GM21381 (cell line): ENCODE measurements around the gene RAB13.
A peak's percentile ranks its signal among the peaks of the same experiment; 100 is the strongest.
"Not testable (repeated sequence)": the region's sequence is repeated elsewhere in the genome, so short reads cannot be mapped to it uniquely, and the experiment has no call there.

Experiments
- ATAC-seq: cut with Tn5 transposase; IDR thresholded peaks from one replicate; pipeline ENCODE4 v1.9.1; 2021; ENCODE audit warnings: mild to moderate bottlenecking, moderate library complexity; ENCODE audit not compliant: unreplicated experiment

Gene RAB13

GRCh38 chr1:153985941-153986761 is at the start of gene RAB13:
TSS of gene RAB13 (minus strand) at chr1:153986339. CDS start at chr1:153986236, 103 bp downstream.
- ATAC-seq = no peak

GRCh38 chr1:154033697-154034096 is 47.6 kb upstream of the RAB13 start:
- ATAC-seq = not testable (repeated sequence)

DNA sequence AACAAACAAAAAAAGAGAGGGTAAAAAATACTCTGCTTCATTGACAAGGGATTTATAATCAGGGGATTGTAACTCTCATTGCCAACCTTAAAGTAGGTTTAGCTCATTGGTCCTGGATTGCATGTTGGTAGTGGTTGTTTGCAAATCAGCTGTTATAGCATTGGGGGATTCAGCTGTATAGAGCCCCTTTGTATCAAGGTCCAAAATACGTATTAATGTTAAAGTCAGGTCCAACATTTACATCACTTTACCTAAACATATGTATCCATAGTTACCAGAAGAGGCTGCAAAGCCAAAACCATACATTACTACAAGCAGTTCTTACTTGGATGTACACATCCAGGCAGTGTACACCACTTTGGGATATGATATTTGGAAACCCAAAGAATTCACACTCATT is 33.8 kb upstream of the RAB13 start:
- no peak for ATAC-seq

DNA sequence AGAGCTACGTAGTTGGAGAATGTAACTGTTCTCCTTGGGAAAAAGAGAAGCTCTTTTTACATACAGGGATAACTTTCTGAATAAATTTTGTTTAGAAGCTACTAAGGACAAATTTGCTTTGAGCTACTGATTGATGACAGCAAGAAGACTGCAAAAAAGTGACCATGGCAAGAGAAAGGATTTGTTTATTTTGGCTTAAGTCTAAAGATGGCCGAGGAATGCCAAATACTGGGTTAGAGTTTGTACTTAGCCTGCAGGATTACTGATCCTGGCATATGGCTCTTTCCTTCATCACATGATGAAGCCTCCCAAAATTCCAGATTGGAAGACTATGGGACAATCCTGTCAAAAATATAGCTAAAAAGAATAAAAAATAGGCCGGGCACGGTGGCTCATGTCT is 33.1 kb upstream of the RAB13 start:
- ATAC-seq = no peak

- ATAC-seq = no peak
Observed at GRCh38 chr1:154014154-154014907, 28.2 kb upstream of the RAB13 start.

DNA sequence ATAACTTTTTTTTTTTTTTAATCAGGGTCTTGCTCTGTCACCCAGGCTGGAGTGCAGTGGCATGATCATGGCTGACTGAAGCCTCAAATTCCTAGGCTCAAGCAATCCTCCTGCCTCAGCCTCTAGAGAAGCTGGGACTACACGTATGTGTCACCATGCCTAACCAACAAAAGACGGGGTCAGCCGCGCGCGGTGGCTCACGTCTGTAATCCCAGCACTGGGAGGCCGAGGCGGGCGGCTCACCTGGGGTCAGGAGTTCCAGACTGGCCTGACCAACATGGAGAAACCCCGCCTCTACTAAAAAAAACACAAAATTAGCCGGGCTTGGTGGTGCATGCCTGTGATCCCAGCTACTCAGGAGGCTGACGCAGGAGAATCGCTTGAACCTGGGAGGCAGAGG is 26.4 kb upstream of the RAB13 start:
- ATAC-seq = not testable (repeated sequence)

DNA sequence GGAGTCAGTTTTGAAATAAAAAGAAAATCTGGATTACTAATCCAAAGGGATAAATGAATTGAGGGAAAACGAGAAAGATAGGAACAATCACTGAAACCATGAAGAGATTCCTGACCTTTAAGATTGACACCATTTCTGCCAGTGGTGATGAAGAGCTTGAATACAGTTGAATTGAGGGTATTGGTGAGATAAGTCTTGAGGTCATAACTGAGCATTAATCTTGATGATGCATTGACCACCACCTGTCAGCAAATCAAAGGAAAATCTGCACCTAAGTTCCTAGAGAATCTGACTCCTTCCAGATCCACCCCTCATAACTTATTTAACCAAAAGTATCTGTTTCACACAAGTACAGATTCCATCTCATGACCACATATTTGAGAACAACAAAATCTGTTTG is 26.0 kb upstream of the RAB13 start:
- ATAC-seq = no peak

- no peak for ATAC-seq
Observed at GRCh38 chr1:154006136-154006535, 20.0 kb upstream of the RAB13 start.

GRCh38 chr1:154000420-154000819 is 14.3 kb upstream of the RAB13 start:
- ATAC-seq = no peak

- not testable (repeated sequence) for ATAC-seq
Observed at GRCh38 chr1:153996882-153997281, 10.7 kb upstream of the RAB13 start.

- ATAC-seq = no peak
Observed at GRCh38 chr1:153995640-153996039, 9.5 kb upstream of the RAB13 start.

GRCh38 chr1:153995202-153995601 is 9.1 kb upstream of the RAB13 start:
- no peak for ATAC-seq

GRCh38 chr1:153991806-153992205 is 5.7 kb upstream of the RAB13 start:
- ATAC-seq = no peak

DNA sequence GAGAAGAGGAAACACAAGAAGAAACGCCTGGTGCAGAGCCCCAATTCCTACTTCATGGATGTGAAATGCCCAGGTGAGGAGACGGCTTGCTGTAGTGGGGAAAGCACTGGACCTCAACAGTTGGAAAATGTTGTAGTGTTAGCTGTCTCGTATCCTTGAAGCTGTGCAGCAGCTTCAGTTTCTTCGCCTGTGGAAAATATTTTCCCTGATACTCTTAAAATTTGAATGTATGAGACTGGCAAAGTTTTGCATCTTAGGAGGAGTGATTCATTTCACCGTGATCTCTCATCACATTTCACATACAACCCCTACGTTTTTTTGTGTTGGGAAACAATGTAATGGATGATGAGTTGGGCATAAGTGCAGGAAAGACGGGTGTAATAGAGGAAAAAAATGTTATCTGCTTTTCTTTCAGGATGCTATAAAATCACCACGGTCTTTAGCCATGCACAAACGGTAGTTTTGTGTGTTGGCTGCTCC is 5.1 kb upstream of the RAB13 start:
- no peak for ATAC-seq

- peak; percentile 73 for ATAC-seq
Observed at GRCh38 chr1:153990468-153991150, 4.5 kb upstream of the RAB13 start, which contains the start of gene RPS27. TSS of gene RPS27 (plus strand) at chr1:153990762. CDS start at chr1:153990797, 35 bp downstream.

GRCh38 chr1:153987621-153988020 is 1.5 kb upstream of the RAB13 start:
- ATAC-seq = no peak

GRCh38 chr1:153985341-153985912 is 712 bp downstream of the RAB13 start:
- ATAC-seq = no peak

DNA sequence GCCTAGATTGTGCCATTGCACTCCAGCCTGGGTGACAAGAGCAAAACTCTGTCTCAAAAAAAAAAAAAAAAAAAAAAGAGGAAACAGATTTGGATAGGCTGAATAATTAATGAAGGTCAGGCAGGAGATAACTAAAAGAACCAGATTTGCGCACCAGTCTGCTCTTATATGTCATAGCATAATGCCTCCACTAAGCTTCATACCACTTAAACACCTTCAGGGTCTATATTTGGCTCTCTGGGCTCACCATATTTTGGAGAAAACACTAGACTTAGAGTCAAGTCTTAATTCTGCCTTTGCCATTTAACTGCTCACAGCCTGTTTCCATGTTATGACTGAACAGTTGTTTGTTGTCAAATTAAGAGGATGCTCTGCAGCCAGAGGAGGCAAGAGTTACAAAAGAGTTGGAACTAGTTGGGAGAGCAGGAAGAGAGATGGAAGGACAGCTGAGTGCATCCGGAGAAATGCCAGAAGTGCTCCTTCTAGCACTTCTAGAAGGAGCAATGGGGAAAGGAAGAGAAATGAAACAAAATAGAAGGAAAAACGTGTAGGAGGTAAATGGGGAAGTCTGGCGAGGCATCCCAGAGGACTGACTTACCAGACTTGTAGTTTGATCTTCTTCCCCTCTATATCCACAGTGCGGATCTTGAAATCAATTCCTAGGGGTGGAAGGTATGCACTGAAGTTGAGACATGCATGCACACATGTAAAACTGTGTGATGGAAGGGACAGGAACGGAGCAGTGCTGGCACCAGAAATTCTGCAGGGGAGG is 1.8 kb downstream of the RAB13 start:
- ATAC-seq = no peak

DNA sequence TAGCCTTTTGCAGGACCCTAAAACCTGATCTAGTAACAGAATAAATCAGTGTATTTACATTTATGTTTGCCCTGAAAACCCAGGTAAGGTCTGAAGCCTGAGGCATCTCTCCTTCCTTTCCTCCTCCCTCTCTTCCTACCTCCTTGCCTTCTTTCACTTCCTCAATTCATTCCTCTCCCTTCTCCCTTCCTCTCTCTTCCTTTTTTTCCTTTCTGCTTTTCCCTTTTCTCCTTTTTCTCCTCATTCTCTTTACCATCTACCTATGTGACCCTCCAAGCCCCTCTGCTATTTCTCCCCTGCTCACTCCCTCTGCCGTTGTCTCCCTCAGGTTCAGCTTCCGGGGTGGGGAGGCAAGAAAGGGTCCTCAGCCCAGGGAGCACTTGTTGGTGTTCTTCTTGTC is 4.4 kb downstream of the RAB13 start:
- not testable (repeated sequence) for ATAC-seq

- not testable (repeated sequence) for ATAC-seq
Observed at GRCh38 chr1:153979091-153979490, 7.0 kb downstream of the RAB13 start.
